Thyroid gland (tissue), 4 donors: ENCODE results near the gene IL21R. TPM values are rescaled to one million over a fixed set of nuclear protein-coding genes. Genes with fewer than 3 reads are reported as not detected.

Experiments used
- DNase-seq, 2 donors: peaks; one replicate each; pipeline ENCODE4 v3.0.0-alpha.2; 2019
- H3K27ac ChIP-seq, 3 donors: fragments of 200-600 bp; sonication (generic); 1 replicate in 2 of 3; 2 replicates in 1 of 3; pipeline ENCODE4 v1.5.1; 2016 to 2019; ENCODE audit warnings: mild to moderate bottlenecking in 1 of 3, moderate library complexity in 1 of 3
- H3K27me3 ChIP-seq: fragments of 200-600 bp; sonication (generic); one replicate; pipeline ENCODE4 v1.5.1; 2019
- H3K36me3 ChIP-seq, 2 donors: fragments of 200-600 bp; sonication (generic); one replicate each; pipeline ENCODE4 v1.5.1; 2016 to 2019
- H3K4me1 ChIP-seq, 2 donors: fragments of 200-600 bp; sonication (generic); one replicate each; pipeline ENCODE4 v1.5.1; 2017 to 2019
- H3K4me3 ChIP-seq, 3 donors: fragments of 200-600 bp; sonication (generic); replicated peaks in 1 of 3; 1 replicate in 2 of 3; 2 replicates in 1 of 3; pipeline ENCODE4 v1.5.1; 2016; ENCODE audit warnings: mild to moderate bottlenecking in 1 of 3
- H3K9me3 ChIP-seq: fragments of 200-600 bp; sonication (generic); one replicate; pipeline ENCODE4 v1.5.1; 2017
- CTCF ChIP-seq, 6 experiments: fragments of 200-600 bp in 3 of 6; fragments of 450-650 bp in 3 of 6; sonication (generic) in 3 of 6; IDR thresholded peaks; one replicate each; pipeline ENCODE4 v1.5.1; 2016 to 2019; ENCODE audit warnings: antibody characterized with exemption in 6 of 6, mild to moderate bottlenecking in 2 of 6, inconsistent platforms in 1 of 6, moderate library complexity in 1 of 6
- POLR2A ChIP-seq, 2 donors: fragments of 450-650 bp; IDR thresholded peaks; one replicate each; pipeline ENCODE4 v1.6.1; 2017; ENCODE audit warnings: antibody characterized with exemption in 2 of 2, mild to moderate bottlenecking in 2 of 2, moderate library complexity in 1 of 2
- WGBS, 2 donors: methylation state at CpG; one replicate each; pipeline ENCODE4 v1.1.5; 2017; 5-methylcytosine and 5-hydroxymethylcytosine counted together
- intact Hi-C: fragments of 100-400 bp; cut with DNase I; formaldehyde crosslinking; loops from one replicate; pipeline ENCODE4 v1.15.1; 2023
- total RNA-seq, 4 donors: library from RNA; depleted of rRNA; stranded (reverse); fragments of >200 nt; gene quantifications; one replicate each; pipeline ENCODE4 v1.2.3, GENCODE V29; 2016

The IL21R gene
- total RNA-seq, 4 donors from 2014 or later: 0.11 to 0.88 (median 0.32) TPM

GRCh38 chr16:27386674-27387073, 15.3 kb upstream of the IL21R start:
- TF ChIP-seq CTCF (IDR thresholded peaks at IDR 0.05): no peak
- TF ChIP-seq POLR2A (IDR thresholded peaks at IDR 0.05): no peak
- Histone ChIP-seq H3K9me3 (no peaks in the 10 kb centered on the region), H3K4me1 (no peaks in the 10 kb centered on the region), H3K27ac (no peak overlapping the region), H3K36me3 (no peaks in the 10 kb centered on the region), H3K27me3 (no peaks in the 10 kb centered on the region), H3K4me3 (no peak overlapping the region)
- DNase-seq: no peak
- 74 to 76% methylated on average over 4 of the region's 4 CpGs for WGBS, 2 donors
- intact Hi-C loops: no loop called here

- Histone ChIP-seq H3K27ac (no peak overlapping the region), H3K4me3 (no peak overlapping the region), H3K9me3 (no peaks in the 10 kb centered on the region), H3K4me1 (no peaks in the 10 kb centered on the region), H3K27me3 (no peaks in the 10 kb centered on the region), H3K36me3 (no peaks in the 10 kb centered on the region)
- intact Hi-C loops: no loop called here
- WGBS, 2 donors: 90 to 96% methylated on average over 1 of the region's 1 CpG
- DNase-seq: no peak
- no peak for TF ChIP-seq CTCF (IDR thresholded peaks at IDR 0.05)
- no peak for TF ChIP-seq POLR2A (IDR thresholded peaks at IDR 0.05)
Measured at GRCh38 chr16:27387724-27388123, 14.2 kb upstream of the IL21R start.

- Histone ChIP-seq H3K4me1 (no peaks in the 10 kb centered on the region), H3K9me3 (no peaks in the 10 kb centered on the region), H3K4me3 (no peak overlapping the region), H3K27ac (no peak overlapping the region), H3K36me3 (no peaks in the 10 kb centered on the region), H3K27me3 (no peaks in the 10 kb centered on the region)
- TF ChIP-seq CTCF (IDR thresholded peaks at IDR 0.05) (no peak), POLR2A (IDR thresholded peaks at IDR 0.05) (no peak)
- intact Hi-C loops: no loop called here
- 85 to 91% methylated on average over 8 of the region's 8 CpGs for WGBS, 2 donors
- no peak for DNase-seq
Measured at GRCh38 chr16:27389272-27389961, 12.6 kb upstream of the IL21R start.

- intact Hi-C loops: no loop called here
- no peaks in the 10 kb centered on the region for H3K36me3 ChIP-seq
- H3K9me3 ChIP-seq: no peaks in the 10 kb centered on the region
- no peak for TF ChIP-seq POLR2A (IDR thresholded peaks at IDR 0.05)
- TF ChIP-seq CTCF (IDR thresholded peaks at IDR 0.05): no peak
- no peaks in the 10 kb centered on the region for H3K4me1 ChIP-seq
- no peak overlapping the region for H3K4me3 ChIP-seq
- no peaks in the 10 kb centered on the region for H3K27me3 ChIP-seq
- no peak for DNase-seq
- H3K27ac ChIP-seq: no peak overlapping the region
Measured at GRCh38 chr16:27390151-27390550, 11.8 kb upstream of the IL21R start.

- Histone ChIP-seq H3K27me3 (no peaks in the 10 kb centered on the region), H3K4me3 (no peak overlapping the region), H3K9me3 (no peaks in the 10 kb centered on the region), H3K27ac (no peak overlapping the region), H3K36me3 (no peaks in the 10 kb centered on the region), H3K4me1 (no peaks in the 10 kb centered on the region)
- intact Hi-C loops: no loop called here
- no peak for DNase-seq
- 69 to 85% methylated on average over 1 of the region's 1 CpG for WGBS, 2 donors
- TF ChIP-seq CTCF (IDR thresholded peaks at IDR 0.05) (no peak), POLR2A (IDR thresholded peaks at IDR 0.05) (no peak)
Measured at GRCh38 chr16:27392671-27393070, 9.3 kb upstream of the IL21R start.
